HG03139 (cell line): Measurements from ENCODE around the gene TMEM244.
"Not testable (repeated sequence)": the region's sequence is repeated elsewhere in the genome, so short reads cannot be mapped to it uniquely, and the experiment has no call there.

Experiments
- ATAC-seq: cut with Tn5 transposase; IDR thresholded peaks from one replicate; pipeline ENCODE4 v1.9.1; 2021; ENCODE audit not compliant: unreplicated experiment

TMEM244 gene

GRCh38 chr6:129817332-129817731 is 43.8 kb downstream of the TMEM244 start:
- ATAC-seq = no peak

DNA sequence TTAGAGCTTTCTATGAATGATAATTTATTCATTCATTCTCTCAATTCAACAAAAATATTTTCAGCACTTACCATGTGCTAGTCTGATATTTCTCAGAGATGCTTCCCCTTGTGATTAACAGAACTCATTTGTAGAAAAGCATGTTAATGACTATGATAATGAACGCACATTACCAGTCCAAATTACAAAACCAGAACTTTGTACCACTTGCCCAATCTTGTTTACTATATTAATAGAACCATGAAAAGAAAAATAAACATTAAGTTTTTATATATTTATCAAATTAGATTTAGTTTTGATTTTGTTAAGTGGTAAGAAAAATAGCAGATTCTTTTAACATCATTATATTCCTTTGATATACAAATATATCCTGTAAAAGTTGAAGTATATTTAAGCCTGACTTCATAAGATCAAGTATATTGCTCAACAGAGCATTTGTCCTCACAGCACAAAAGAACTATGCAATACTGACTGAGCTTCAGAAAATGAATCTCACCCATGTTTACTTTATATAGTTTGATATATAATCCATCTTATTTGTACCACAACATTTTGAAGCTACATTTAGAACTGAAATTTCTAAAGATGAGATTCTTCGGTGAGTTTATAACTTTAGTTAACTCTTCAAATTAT is 48.9 kb downstream of the TMEM244 start:
- ATAC-seq = no peak

DNA sequence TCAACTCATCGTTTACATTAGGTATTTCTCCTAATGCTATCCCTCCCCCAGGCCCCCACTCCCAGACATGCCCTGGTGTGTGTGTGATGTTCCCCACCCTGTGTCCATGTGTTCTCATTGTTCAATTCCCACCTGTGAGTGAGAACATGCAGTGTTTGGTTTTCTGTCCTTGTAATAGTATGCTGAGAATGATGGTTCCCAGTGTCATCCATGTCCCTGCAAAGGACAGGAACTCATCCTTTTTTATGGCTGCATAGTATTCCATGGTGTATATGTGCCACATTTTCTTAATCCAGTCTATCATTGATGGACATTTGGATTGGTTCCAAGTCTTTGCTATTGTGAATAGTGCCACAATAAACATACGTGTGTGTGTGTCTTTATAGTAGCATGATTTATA is 54.0 kb downstream of the TMEM244 start:
- not testable (repeated sequence) for ATAC-seq

DNA sequence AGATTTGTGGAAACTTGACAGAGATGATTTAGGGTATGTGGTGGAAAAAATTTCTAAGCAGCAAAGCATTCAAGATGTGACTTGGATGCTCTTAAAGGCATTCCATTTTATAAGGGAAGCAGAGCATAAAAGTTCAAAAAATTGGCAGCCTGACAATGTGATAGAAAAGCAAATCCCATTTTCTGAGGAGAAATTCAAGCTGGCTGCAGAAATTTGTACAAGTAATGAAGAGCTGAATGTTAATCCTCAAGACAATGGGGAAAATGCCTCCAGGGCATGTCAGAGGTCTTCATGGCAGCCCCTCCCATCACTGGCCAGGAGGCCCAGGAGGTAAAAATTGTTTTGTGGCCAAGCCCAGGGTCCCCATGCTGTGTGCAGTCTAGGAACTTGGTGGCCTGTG is 58.2 kb downstream of the TMEM244 start:
- ATAC-seq = not testable (repeated sequence)

- ATAC-seq = no peak
Observed at GRCh38 chr6:129801909-129802308, 59.2 kb downstream of the TMEM244 start.

DNA sequence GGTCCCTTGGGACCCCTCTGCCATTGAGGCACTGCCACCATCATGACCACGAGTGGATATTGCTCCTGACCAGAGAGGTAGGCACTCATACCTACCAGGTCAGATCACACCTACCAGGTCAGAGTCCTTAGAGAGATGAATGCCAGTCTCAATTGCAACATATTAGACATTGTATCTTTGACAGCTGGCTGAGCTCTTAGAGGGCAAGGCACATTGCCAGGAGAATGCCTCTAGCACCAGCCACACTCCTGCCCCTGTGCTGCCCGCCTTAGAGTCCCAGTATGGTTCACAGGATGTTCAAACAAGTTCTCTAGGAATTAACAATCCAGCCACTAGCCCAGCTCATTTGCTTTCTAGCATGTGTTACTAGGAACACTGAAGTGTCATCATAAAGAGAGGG is 65.9 kb downstream of the TMEM244 start:
- no peak for ATAC-seq

GRCh38 chr6:129793447-129793846 is 67.7 kb downstream of the TMEM244 start:
- ATAC-seq = no peak

DNA sequence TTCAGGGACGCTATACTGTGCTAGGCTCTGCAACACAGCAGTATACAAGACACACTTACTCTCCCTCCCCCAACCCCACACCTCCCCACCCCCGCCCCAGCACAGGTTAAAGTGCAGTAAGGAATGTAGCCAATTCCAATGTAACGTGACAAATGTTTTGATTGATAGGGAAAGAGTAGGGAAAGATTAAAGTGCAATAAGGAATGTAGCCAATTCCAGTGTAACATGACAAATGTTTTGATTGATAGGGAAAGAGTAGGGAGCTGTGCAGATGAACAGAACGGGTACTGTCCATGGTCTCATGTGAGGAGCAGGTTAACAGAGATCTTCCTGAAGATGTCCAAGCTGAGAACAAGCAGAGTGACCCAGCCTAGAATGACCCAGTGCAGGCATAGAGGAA is 69.1 kb downstream of the TMEM244 start:
- ATAC-seq = no peak

DNA sequence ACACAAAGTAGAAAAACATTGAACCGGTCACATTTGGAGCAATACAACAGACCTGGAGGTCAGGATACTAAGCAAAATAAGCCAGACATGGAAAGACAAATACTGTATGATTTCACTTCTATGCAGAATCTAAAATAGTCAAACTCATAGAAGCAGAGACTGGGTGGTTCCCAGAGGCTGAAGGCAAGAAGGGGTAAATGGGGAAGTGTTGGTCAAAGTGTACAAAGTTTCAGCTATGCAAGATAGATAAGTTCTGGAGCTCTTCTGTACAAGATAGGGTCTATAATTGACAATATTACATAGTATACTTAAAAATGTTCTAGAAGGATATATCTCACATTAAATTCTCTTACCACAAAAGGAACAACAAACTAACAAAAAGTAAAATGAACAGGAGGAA is 70.3 kb downstream of the TMEM244 start:
- no peak for ATAC-seq

- ATAC-seq = no peak
Observed at GRCh38 chr6:129789974-129790373, 71.1 kb downstream of the TMEM244 start.

GRCh38 chr6:129787816-129788215 is 73.3 kb downstream of the TMEM244 start:
- ATAC-seq = no peak

DNA sequence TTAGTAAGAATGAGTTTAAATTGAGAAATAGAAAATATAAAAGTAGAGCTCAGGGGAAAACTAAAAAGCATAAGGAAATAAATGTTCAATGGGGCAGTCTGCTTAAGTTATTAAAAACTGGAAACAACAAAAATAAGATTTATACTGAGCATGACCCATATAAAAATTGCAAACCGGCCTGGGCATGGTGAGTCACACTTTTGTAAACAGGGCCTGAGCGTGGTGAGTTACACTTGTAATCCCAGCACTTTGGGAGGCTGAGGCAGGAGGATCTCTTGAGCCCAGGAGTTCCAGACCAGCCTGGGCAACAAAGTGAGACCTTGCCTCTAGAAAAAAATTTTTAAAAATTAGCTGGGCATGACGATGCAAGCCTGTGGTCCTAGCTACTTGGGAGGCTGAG is 74.6 kb downstream of the TMEM244 start:
- no peak for ATAC-seq

GRCh38 chr6:129785756-129786135 is 75.4 kb downstream of the TMEM244 start:
- no peak for ATAC-seq

- no peak for ATAC-seq
Observed at GRCh38 chr6:129785047-129785755, 75.9 kb downstream of the TMEM244 start.
